ENCODE measurements around the gene CAB39.

GRCh38 chr2:230678018-230678417 lies 34.6 kb upstream of the CAB39 start:
- TF ChIP-seq POLR2A (IDR thresholded peaks at IDR 0.05; ENCODE audit: low read depth, low read length) = no peak
- no peak for TF ChIP-seq POLR2AphosphoS5 (IDR thresholded peaks at IDR 0.05; ENCODE audit: low read depth, low read length)
